Aorta (tissue), 5 donors: ENCODE data around the gene DDX41. TPM values are rescaled to one million over a fixed set of nuclear protein-coding genes. Genes with fewer than 3 reads are reported as not detected.

Source experiments
- ATAC-seq: fragments of 200-7000 bp; cut with Tn5 transposase; one replicate; pipeline ENCODE4 v1.9.1; 2022; ENCODE audit warnings: moderate library complexity; ENCODE audit not compliant: low FRiP score
- DNase-seq, 2 donors: peaks; one replicate each; pipeline ENCODE4 v3.0.0-alpha.2; 2020
- H3K27ac ChIP-seq, 2 donors: one replicate each; pipeline ENCODE4 v1.5.1; 2013; ENCODE audit warnings: low read length in 2 of 2, mild to moderate bottlenecking in 2 of 2, moderate library complexity in 2 of 2, control low read depth in 1 of 2, inconsistent platforms in 1 of 2, low read depth in 1 of 2
- H3K27me3 ChIP-seq, 2 donors: one replicate each; pipeline ENCODE4 v1.6.1; 2013; ENCODE audit warnings: control low read depth in 1 of 2, low read length in 1 of 2, mild to moderate bottlenecking in 1 of 2, moderate library complexity in 1 of 2; ENCODE audit not compliant: insufficient read depth in 2 of 2, control insufficient read depth in 1 of 2
- H3K36me3 ChIP-seq, 2 donors: one replicate each; pipeline ENCODE4 v1.6.1; 2013; ENCODE audit warnings: control low read depth in 1 of 2, low read length in 1 of 2, mild to moderate bottlenecking in 1 of 2; ENCODE audit not compliant: insufficient read depth in 2 of 2, control insufficient read depth in 1 of 2
- H3K4me1 ChIP-seq, 2 donors: one replicate each; pipeline ENCODE4 v1.6.1; 2013; ENCODE audit warnings: low read length in 2 of 2, control low read depth in 1 of 2, mild to moderate bottlenecking in 1 of 2, moderate library complexity in 1 of 2; ENCODE audit not compliant: insufficient read depth in 2 of 2, control insufficient read depth in 1 of 2
- H3K4me3 ChIP-seq, 2 donors: one replicate each; pipeline ENCODE4 v1.5.1; 2013; ENCODE audit warnings: low read length in 2 of 2, control low read depth in 1 of 2, mild to moderate bottlenecking in 1 of 2
- H3K9me3 ChIP-seq: one replicate; pipeline ENCODE4 v1.6.1; 2013; ENCODE audit warnings: mild to moderate bottlenecking, low read length; ENCODE audit not compliant: control insufficient read depth
- WGBS, 2 donors: extraction: QIAGEN DNeasy Blood & Tissue Kit; methylation state at CpG; one replicate each; pipeline ENCODE4 v1.1.7; 2013; 5-methylcytosine and 5-hydroxymethylcytosine counted together
- intact Hi-C, 2 donors: fragments of 100-400 bp; cut with DNase I; formaldehyde crosslinking; loops; one replicate each; pipeline versions ENCODE4 v1.14.2 to v1.15.0; 2022
- polyA plus RNA-seq, 2 donors: library from polyadenylated mRNA; stranded (reverse); fragments of 200-250 nt; gene quantifications; one replicate each; pipeline ENCODE4 v1.2.3, GENCODE V29; 2013
- total RNA-seq, 2 donors: library from RNA; stranded (reverse); fragmentation: NEBNext Ultra II Directional; extraction: Animal tissue kit (Norgen Biotek cat#: 25700); gene quantifications; one replicate each; pipeline ENCODE4 v1.2.1, GENCODE V29; 2021
- donor health status: healthy with polysubstance abuse.
- donor health status: Bipolar disorder and iron deficiency.
- donor health status: DM: no; HTN: no; CAD: no.
- donor health status: DM: no; HTN: no; CAD: no.
- donor health status: DM: yes; HTN: yes; CAD: no.

DDX41 gene
- total and polyA plus RNA-seq, 4 donors, result 45.0 to 95.4 (median 50.7) TPM

- H3K27me3 ChIP-seq, result no peaks in the 10 kb centered on the region
- H3K27ac ChIP-seq, result peak overlapping the region in 1 of 2 donors; percentile 4
- intact Hi-C loops, result loop anchor here in 1 of 2 donors (5.0 kb wide), 1 partner anchor 38 kb away; the partner anchor contains the start of gene TMED9
- DNase-seq (peak; percentile 63 to 88), ATAC-seq (peak; percentile 66)
- no peaks in the 10 kb centered on the region for H3K36me3 ChIP-seq
- no peaks in the 10 kb centered on the region for H3K4me1 ChIP-seq
- H3K4me3 ChIP-seq, result peak overlapping the region; percentile 67
- 0% methylated on average over 37 to 72 of the region's 72 CpGs for WGBS, 2 donors
- H3K9me3 ChIP-seq, result no peaks in the 10 kb centered on the region
These were observed 37.1 kb upstream of the DDX41 start for GRCh38 chr5:177553671-177554429.

GRCh38 chr5:177552839-177553455, 36.2 kb upstream of the DDX41 start:
- peak; percentile 23 for ATAC-seq
- H3K4me3 ChIP-seq, result peak overlapping the region; percentile 67
- WGBS, 2 donors, result 25 to 29% methylated on average over 16 of the region's 16 CpGs
- H3K9me3 ChIP-seq, result no peaks in the 10 kb centered on the region
- no peaks in the 10 kb centered on the region for H3K36me3 ChIP-seq
- intact Hi-C loops, result loop anchor here in 1 of 2 donors (5.0 kb wide), 1 partner anchor 39 kb away; the partner anchor contains the start of gene TMED9
- no peaks in the 10 kb centered on the region for H3K4me1 ChIP-seq
- no peak for DNase-seq
- H3K27ac ChIP-seq, result no peak overlapping the region
- H3K27me3 ChIP-seq, result no peaks in the 10 kb centered on the region

DNA sequence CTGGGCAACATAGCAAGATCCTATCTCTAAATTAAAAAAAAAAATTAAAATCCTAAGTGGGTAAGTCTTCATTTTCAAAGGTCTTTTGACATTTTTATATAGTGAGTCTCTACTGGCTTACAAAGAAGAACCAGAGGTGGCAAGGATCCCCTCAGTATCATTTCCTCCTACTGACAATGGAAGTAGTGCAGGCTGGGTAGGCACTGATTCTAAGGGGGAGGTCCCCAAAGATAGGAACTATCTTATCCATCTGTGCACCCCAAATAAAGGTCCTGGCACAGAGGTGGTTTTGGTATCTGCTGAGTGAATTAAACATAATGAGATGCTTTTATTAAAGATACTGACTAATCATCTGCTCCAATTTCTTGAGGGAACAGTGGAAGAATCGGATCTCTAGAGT, 33.4 kb upstream of the DDX41 start:
- 84 to 90% methylated on average over 1 of the region's 1 CpG for WGBS, 2 donors
- no peaks in the 10 kb centered on the region for H3K36me3 ChIP-seq
- peaks cover 0 to 4% of the 10 kb centered on the region in 2 donors for H3K4me1 ChIP-seq
- intact Hi-C loops, result loop anchor here in 1 of 2 donors (5.0 kb wide), 1 partner anchor 42 kb away; the partner anchor contains the start of gene TMED9
- ATAC-seq (no peak), DNase-seq (no peak)
- H3K27ac ChIP-seq, result no peak overlapping the region
- no peaks in the 10 kb centered on the region for H3K27me3 ChIP-seq
- no peak overlapping the region for H3K4me3 ChIP-seq
- no peaks in the 10 kb centered on the region for H3K9me3 ChIP-seq

DNA sequence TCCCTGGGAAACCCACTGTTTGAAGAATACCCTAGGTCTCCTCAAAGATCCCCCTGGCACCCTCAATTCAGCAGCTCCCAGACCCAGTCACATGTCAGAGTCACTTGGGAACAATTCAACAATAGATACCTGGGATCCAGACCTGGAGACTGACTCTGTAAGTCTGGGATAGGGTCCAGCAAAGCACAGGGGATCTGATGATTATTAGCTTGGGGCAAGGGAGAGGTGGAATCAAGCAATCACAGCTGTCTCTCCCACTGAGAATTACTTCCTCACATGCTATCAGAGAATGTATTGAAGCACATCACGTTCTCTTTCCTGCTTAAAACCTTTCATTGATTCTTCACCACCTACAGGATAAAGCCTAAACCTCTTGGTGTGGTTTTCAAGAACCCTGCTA, 31.7 kb upstream of the DDX41 start:
- no peak for DNase-seq
- ATAC-seq, result no peak
- Histone ChIP-seq H3K36me3 (peaks cover 0 to under 1% of the 10 kb centered on the region in 2 donors), H3K27ac (peak overlapping the region in 1 of 2 donors; percentile 45), H3K27me3 (no peaks in the 10 kb centered on the region), H3K4me1 (peaks cover 6 to 7% of the 10 kb centered on the region in 2 donors), H3K9me3 (no peaks in the 10 kb centered on the region), H3K4me3 (no peak overlapping the region)
- WGBS, 2 donors, result 71 to 83% methylated on average over 1 of the region's 1 CpG
- intact Hi-C loops, result no loop called here

GRCh38 chr5:177547736-177548135, 31.0 kb upstream of the DDX41 start:
- WGBS, 2 donors, result 68 to 74% methylated on average over 3 of the region's 3 CpGs
- Histone ChIP-seq H3K4me3 (no peak overlapping the region), H3K9me3 (no peaks in the 10 kb centered on the region), H3K27me3 (no peaks in the 10 kb centered on the region), H3K27ac (peak overlapping the region in 1 of 2 donors; percentile 31), H3K4me1 (peaks cover 6 to 11% of the 10 kb centered on the region in 2 donors), H3K36me3 (peaks cover 0 to 3% of the 10 kb centered on the region in 2 donors)
- DNase-seq (no peak), ATAC-seq (no peak)
- intact Hi-C loops, result no loop called here

GRCh38 chr5:177546258-177546741, 29.5 kb upstream of the DDX41 start:
- 77% methylated on average over 1 of the region's 1 CpG for WGBS, 2 donors
- ATAC-seq, result peak; percentile 87
- peaks cover 8 to 11% of the 10 kb centered on the region in 2 donors for H3K4me1 ChIP-seq
- peak; percentile 69 to 79 for DNase-seq
- no peaks in the 10 kb centered on the region for H3K27me3 ChIP-seq
- H3K4me3 ChIP-seq, result no peak overlapping the region
- intact Hi-C loops, result no loop called here
- H3K9me3 ChIP-seq, result no peaks in the 10 kb centered on the region
- H3K27ac ChIP-seq, result peak overlapping the region; percentile 93 to 96
- H3K36me3 ChIP-seq, result peaks cover 0 to 3% of the 10 kb centered on the region in 2 donors

DNA sequence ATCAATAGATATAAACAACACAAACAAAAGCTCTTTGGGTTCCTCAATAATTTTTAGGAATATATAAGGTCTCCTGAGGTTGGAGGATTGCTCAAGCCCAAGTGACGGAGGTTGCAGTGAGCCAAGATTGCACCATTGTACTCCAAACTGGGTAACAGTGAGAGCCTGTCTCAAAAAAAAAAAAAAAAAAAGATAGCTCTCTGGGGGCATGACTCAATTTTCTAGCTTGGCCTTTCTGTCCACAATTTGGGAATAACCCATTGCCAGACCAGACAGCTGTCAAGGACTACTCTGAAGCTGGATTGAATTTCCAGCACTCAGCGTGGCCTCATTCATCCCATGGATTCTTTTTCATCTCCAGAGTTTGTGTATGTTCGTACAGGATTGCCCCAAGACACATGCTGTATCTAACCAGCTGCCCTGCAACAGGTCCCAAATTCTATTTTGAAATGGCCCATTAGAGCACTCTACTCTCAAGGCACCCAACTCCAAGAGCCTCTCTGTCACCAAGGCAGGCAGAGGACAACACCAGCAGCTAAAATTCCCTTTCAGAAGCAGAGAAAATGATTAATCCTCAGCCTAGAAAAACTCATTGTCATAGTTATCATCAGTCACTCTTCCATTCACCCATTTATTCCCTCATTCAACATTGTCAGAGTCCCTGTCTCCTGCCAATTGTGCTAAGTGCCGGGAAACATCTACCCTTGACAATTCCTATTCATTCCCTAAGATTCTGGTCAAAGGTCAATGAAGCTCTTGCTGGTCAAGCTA, 28.9 kb upstream of the DDX41 start:
- no peak overlapping the region for H3K4me3 ChIP-seq

DNA sequence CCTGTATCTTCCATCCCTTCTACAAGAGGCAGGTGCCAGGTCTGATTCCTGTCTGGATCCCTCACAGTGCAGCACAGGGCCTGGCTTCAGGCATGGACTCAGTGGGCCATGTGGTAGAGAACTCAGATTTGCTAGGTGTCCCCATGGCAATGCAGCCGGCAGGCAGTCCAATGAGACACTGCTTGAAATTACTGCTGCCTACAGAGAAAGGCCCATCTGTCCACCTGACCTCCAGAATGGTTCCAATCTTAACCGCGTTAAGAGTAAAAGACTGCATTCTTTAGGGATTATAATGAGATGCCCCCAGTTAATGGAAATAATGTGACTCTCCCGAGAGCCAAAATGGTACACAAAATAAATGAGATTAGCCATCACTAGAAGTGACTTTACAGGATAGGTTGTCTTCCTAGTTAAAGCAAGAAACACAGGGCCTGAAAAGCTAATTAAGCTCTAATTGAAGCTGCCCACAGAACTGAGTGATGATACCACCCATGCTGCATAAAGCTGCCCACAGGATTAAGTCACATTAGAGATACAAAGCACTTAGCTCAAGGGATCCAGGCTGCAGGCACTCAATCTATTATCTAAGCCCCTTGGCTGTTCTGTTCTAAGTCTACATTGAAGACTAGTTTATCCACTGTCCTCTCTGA, 26.2 kb upstream of the DDX41 start:
- Histone ChIP-seq H3K27ac (peak overlapping the region in 1 of 2 donors; percentile 40), H3K4me1 (peaks cover 11% of the 10 kb centered on the region in 2 donors), H3K36me3 (peaks cover 0 to 3% of the 10 kb centered on the region in 2 donors), H3K9me3 (no peaks in the 10 kb centered on the region), H3K4me3 (no peak overlapping the region), H3K27me3 (no peaks in the 10 kb centered on the region)
- no peak for ATAC-seq
- 94% methylated on average over 4 of the region's 4 CpGs for WGBS, 2 donors
- intact Hi-C loops, result no loop called here
- no peak for DNase-seq

More for the DNA sequence above, 28.9 kb upstream of the DDX41 start:
- H3K27ac ChIP-seq, result peak overlapping the region; percentile 93 to 96
- no peaks in the 10 kb centered on the region for H3K9me3 ChIP-seq
- intact Hi-C loops, result no loop called here
- 27 to 34% methylated on average over 4 of the region's 4 CpGs for WGBS, 2 donors
- peak; percentile 94 for ATAC-seq
- peak in 1 of 2 donors; percentile 73 for DNase-seq
- H3K27me3 ChIP-seq, result no peaks in the 10 kb centered on the region
- peaks cover 8 to 11% of the 10 kb centered on the region in 2 donors for H3K4me1 ChIP-seq
- peaks cover 0 to 3% of the 10 kb centered on the region in 2 donors for H3K36me3 ChIP-seq
